Rectal smooth muscle tissue (tissue), 1 donor: ENCODE measurements around the gene CEP128.

Source experiments
- H3K27ac ChIP-seq: one replicate; pipeline ENCODE4 v1.7.0; 2013; ENCODE audit warnings: low read depth, low read length, inconsistent platforms
- H3K27me3 ChIP-seq: one replicate; pipeline ENCODE4 v1.7.0; 2013; ENCODE audit warnings: low read length; ENCODE audit not compliant: control insufficient read depth, insufficient read depth
- H3K36me3 ChIP-seq: one replicate; pipeline ENCODE4 v1.7.0; 2013; ENCODE audit warnings: low read length; ENCODE audit not compliant: control insufficient read depth, insufficient read depth
- H3K4me1 ChIP-seq: one replicate; pipeline ENCODE4 v1.7.0; 2013; ENCODE audit warnings: low read length; ENCODE audit not compliant: control insufficient read depth, insufficient read depth
- H3K4me3 ChIP-seq: one replicate; pipeline ENCODE4 v1.7.0; 2013; ENCODE audit warnings: low read length
- H3K9ac ChIP-seq: one replicate; pipeline ENCODE4 v1.7.0; 2013; ENCODE audit warnings: low read length

CEP128 gene

DNA sequence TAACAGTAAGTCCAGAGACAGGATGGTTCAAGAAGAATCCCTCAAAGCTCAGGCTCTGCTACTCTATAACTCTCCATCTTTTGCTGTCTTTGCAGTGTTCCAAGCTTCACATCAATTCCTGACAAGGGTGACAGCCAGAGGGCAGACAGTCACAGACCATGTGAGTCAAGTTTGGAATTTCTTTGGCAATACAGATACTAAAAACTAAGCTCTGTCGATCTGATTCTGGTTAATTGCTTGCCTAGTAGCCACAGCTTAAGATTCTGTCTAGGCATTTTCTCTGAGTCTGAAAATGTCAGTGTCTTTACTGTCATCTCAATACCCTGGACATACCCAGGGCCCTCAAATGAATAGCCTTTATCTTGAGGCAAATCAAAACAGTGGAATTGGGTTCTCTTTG is 153.7 kb downstream of the CEP128 start:
- H3K27ac ChIP-seq: no peak overlapping the region
- H3K9ac ChIP-seq: no peak overlapping the region
- H3K36me3 ChIP-seq: no peaks in the 10 kb centered on the region
- no peak overlapping the region for H3K4me3 ChIP-seq
- H3K27me3 ChIP-seq: no peaks in the 10 kb centered on the region
- no peaks in the 10 kb centered on the region for H3K4me1 ChIP-seq

DNA sequence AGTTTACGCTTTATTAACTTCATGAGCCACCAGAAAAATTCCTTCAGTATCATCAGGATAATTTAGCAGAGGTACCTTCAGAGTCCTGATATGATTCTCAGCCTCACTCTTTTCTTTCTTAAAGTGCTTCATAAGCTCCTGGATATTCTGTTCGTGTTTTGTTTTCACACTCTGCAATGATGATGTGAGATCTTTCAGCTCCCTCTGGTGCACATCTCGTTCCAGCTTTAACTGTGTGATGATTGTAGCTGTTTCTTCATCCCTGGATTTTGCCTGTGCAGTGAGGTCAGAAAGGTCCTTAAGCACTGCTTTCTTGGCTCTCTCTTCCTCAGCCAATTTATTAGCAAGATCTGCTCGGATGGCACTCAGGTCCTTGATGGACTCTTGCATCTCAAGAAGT is 156.7 kb downstream of the CEP128 start:
- Histone ChIP-seq H3K9ac (no peak overlapping the region), H3K4me1 (no peaks in the 10 kb centered on the region), H3K27ac (no peak overlapping the region), H3K27me3 (no peaks in the 10 kb centered on the region), H3K4me3 (no peak overlapping the region), H3K36me3 (no peaks in the 10 kb centered on the region)

DNA sequence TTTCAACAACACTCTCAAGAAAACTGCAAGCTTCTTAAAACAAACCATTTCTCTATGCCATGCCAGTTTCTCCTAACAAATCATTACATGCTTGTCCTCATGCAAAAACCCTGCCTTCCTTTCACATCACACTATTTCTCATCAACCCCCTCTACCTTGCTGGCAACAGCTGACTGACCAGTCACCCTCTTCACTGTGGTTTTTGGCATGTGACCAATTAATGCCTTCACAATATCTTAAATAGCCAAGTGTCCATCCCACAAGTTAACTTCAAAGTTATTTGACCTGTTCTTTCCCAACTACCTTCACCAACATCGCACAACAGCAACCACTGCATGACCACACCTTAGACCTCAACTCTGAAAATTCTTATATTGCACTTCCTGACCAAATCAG is 159.6 kb downstream of the CEP128 start:
- Histone ChIP-seq H3K4me1 (no peaks in the 10 kb centered on the region), H3K9ac (no peak overlapping the region), H3K36me3 (no peaks in the 10 kb centered on the region), H3K4me3 (no peak overlapping the region), H3K27me3 (no peaks in the 10 kb centered on the region), H3K27ac (no peak overlapping the region)

DNA sequence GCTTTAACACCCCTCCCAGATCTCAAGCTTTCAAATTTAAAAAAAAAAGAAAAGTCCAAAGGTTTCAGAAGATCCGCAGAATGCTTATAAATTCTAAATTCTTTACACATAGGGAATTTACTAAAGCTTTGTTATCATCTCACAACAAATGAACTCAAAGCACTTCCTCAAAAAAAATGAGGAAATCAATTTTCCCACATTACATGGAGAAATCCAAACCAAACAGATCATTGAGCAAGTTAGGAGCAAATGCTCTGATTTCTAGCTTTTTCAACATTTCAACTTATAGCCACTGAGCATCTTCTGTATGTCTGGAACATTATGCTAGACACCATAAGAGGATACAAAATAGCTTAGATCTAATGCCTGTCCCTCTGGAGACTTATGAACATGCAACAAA is 161.0 kb downstream of the CEP128 start:
- Histone ChIP-seq H3K27me3 (no peaks in the 10 kb centered on the region), H3K27ac (no peak overlapping the region)

DNA sequence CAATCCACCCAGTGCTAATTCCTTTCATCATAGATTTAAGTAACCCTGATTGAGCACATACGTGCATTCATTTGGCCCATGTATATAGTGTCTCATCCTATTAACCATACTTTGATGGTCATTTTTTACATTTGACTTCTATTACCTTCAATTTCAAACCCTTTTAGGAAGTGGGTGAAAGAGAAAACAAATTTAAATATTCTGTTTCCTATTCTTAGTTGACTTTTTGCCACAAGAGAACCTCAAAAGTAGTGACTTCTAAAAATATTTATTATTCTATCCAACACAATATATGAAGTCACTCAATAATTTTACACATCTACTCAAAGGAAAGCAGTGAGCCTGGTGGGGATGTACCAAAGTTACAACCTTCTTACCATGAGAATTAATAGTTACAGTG is 164.9 kb downstream of the CEP128 start:
- Histone ChIP-seq H3K9ac (no peak overlapping the region), H3K27me3 (no peaks in the 10 kb centered on the region), H3K4me3 (no peak overlapping the region), H3K27ac (no peak overlapping the region), H3K36me3 (no peaks in the 10 kb centered on the region), H3K4me1 (no peaks in the 10 kb centered on the region)

More for the DNA sequence above, 161.0 kb downstream of the CEP128 start:
- Histone ChIP-seq H3K9ac (no peak overlapping the region), H3K4me1 (no peaks in the 10 kb centered on the region), H3K4me3 (no peak overlapping the region), H3K36me3 (no peaks in the 10 kb centered on the region)

DNA sequence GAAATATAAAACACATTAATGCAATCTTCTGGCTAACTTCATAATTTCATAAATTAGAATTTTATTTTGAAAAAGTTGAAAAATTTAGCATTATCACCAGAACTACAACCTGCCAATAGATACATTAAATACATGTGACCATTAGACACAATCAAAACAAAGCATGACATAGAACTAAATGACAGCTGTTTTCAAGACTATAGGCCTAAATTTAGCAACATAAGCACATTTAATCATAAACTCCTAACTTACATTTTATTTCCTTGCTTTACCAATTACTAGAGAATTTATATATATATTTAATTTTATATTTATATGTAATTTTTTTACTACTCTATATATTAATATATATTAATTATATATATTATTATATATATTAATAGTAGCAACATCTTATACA is 165.4 kb downstream of the CEP128 start:
- Histone ChIP-seq H3K27me3 (no peaks in the 10 kb centered on the region), H3K36me3 (no peaks in the 10 kb centered on the region), H3K4me1 (no peaks in the 10 kb centered on the region), H3K27ac (no peak overlapping the region), H3K4me3 (no peak overlapping the region), H3K9ac (no peak overlapping the region)

DNA sequence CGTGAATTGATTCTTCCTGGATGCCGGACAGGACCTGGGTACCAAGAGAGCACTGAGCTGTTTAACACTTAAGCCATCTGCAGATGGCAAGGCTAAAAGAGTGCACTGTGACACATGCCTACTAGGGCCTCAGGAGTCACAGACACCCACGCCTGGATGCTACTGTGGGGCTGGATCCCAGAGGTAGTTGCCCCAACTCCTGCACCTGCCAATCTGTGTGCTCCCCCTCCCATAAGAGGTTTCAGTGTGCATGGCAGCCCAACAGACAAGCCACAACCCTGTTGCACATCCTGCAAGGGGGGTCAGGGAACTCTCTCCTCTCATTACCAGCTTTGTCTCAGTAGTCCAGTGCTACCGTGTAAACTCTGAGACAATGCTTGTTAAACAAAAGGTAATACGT is 169.0 kb downstream of the CEP128 start:
- no peaks in the 10 kb centered on the region for H3K4me1 ChIP-seq
- H3K27me3 ChIP-seq: no peaks in the 10 kb centered on the region

DNA sequence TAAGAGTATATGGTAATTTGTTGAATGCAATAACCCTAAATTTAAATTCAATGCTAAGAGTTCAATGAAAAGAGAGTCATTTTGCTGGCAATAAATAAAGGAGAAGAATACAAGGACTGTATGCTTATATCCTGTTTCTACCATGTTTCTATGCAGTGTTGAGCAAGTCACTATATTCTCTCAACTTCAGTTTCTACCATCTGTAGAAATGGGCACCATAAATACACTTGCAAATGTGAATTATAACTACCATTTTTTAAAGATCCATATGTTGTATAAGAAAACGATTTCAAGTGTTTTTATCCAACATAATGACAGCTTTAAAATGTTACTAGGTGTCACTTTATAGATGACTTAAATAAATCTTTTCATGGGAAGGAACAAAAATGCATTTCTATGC is 170.3 kb downstream of the CEP128 start:
- Histone ChIP-seq H3K27me3 (no peaks in the 10 kb centered on the region), H3K36me3 (no peaks in the 10 kb centered on the region), H3K4me1 (no peaks in the 10 kb centered on the region), H3K27ac (no peak overlapping the region), H3K4me3 (no peak overlapping the region), H3K9ac (no peak overlapping the region)

More for the DNA sequence above, 169.0 kb downstream of the CEP128 start:
- no peak overlapping the region for H3K9ac ChIP-seq
- no peak overlapping the region for H3K27ac ChIP-seq
- H3K4me3 ChIP-seq: no peak overlapping the region
- no peaks in the 10 kb centered on the region for H3K36me3 ChIP-seq

DNA sequence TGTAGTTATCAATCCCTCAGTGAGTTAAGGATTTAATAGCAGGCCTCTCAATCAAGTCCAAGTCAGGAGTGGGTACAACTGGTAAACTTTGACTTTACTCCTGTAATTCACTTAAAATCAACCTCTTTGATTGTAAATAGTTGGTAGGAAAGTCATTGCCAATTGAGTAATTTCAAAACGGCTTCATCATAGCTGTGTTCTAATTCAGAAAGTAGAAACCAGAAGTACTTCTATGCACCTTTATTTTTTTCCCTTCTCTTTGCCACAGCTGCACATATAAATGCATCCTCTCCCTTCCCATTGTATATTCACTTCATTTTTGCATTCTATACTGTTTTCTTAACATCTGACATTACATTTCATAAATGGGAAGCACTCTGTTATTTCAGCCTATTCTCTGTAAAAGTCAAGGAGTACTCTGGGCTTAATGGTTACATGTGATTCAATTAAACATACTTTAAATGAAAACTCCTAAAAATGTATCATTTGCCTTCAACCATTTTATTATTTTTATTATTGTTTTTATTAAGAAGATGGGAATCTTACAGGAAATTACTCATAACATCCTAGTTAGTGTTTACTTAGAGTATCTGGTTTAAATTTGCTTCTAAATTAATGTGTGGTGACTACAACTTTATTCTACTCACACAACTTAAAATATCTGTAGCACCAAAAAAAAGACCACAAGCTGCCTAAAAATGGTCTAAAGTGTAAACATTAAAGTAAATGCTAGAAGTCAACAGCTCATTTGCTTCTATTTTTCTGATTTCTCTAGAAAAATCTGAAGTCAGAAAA is 171.2 kb downstream of the CEP128 start:
- H3K36me3 ChIP-seq: no peaks in the 10 kb centered on the region
- no peaks in the 10 kb centered on the region for H3K27me3 ChIP-seq
- no peak overlapping the region for H3K4me3 ChIP-seq
- H3K4me1 ChIP-seq: no peaks in the 10 kb centered on the region
- H3K9ac ChIP-seq: no peak overlapping the region
- no peak overlapping the region for H3K27ac ChIP-seq

DNA sequence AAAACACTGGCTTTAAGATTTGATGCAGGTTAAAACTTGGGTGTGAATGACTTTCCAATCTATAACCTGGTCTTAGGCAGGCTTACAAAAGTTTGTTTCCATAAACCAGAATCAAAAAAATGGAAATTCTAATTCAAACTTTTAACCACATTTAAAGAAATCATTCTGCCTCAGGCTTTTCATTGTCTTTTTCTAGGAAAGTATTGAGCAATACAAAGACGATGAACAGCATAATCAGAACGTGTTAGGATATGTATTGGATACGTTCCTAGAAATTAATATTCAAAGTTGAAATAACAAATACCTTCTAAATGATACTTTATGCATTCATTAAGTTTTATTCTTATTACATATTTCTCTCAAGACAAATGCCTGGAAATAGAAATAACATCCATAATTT is 172.9 kb downstream of the CEP128 start:
- H3K36me3 ChIP-seq: no peaks in the 10 kb centered on the region
- H3K27me3 ChIP-seq: no peaks in the 10 kb centered on the region
- H3K4me3 ChIP-seq: no peak overlapping the region
- no peak overlapping the region for H3K9ac ChIP-seq
- no peak overlapping the region for H3K27ac ChIP-seq
- no peaks in the 10 kb centered on the region for H3K4me1 ChIP-seq

DNA sequence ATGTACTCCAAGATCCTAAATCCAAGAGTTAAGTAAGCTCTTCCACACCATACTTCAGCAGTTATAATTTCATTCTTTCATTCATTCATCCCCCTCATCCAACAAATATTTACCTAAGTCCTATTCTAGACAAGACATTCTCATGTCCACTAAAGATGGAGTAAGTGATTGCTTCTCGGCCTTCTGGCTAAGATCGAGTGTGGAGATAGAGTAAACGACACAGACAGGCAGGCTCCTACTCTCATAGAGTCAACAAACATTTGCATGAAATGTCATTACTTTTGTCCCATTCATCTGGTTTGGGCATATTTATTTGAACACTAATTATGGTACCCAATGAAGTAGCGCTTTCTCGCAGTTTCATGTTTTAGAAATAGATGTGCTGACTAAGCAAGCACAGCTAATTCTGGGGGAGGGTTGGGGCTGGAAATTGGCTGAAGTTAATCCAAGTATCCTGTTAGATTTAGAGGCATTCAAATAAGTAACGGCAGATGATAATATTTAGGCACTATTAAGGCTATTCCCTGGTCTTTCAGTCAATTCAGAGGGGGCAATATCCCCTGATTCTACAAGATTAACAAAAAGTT is 176.5 kb downstream of the CEP128 start:
- Histone ChIP-seq H3K27ac (no peak overlapping the region), H3K4me3 (no peak overlapping the region), H3K9ac (no peak overlapping the region), H3K4me1 (no peaks in the 10 kb centered on the region), H3K27me3 (no peaks in the 10 kb centered on the region), H3K36me3 (no peaks in the 10 kb centered on the region)

DNA sequence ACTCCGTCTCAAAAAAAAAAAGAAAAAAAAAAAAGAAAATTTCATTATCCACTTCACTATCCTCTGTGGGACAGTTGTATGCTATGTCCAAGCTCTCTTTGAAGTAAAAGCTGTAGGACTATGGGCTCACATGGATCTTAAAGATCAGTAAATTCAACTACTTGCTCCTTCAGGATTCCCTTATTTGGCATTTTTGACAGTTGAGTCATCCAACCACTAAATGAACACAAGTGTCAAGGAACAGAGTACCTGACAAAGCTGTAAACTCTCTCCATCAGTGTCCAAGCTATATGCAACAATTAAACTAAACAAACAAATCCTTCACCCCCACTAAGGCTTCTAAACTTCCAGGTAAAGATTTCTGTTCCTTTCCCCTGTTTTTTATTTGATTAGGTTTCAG is 177.0 kb downstream of the CEP128 start:
- no peak overlapping the region for H3K9ac ChIP-seq
- no peaks in the 10 kb centered on the region for H3K36me3 ChIP-seq
- H3K27ac ChIP-seq: no peak overlapping the region
- no peak overlapping the region for H3K4me3 ChIP-seq
- H3K4me1 ChIP-seq: no peaks in the 10 kb centered on the region
- H3K27me3 ChIP-seq: no peaks in the 10 kb centered on the region

DNA sequence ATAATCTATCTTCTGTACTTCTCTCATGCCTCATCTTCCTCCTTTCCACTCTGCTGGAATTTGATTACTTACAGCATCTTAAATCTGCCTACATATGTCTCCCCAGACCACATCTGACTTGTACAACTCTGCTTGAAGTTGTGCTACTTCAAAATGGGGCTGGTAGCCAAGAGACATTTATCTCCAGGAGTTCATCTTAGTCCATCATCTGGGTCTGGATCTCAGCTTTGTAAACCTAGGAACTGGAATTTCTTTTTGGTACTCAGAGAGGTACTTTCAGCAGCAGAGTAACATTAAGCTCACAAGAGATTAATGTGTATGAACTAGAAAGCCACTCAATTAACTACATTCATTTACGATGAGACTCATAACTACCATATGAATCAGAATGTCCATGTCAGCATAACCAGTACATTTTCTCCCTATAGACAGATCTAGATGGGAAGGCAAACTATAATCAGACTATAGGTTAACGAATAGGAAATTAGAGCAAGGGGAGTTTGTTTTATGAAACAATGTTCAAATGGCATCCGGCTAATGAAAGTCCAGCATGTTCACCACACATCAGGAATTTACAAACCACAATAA is 178.8 kb downstream of the CEP128 start:
- H3K9ac ChIP-seq: no peak overlapping the region
- no peaks in the 10 kb centered on the region for H3K27me3 ChIP-seq
- H3K36me3 ChIP-seq: no peaks in the 10 kb centered on the region
- no peak overlapping the region for H3K4me3 ChIP-seq
- H3K4me1 ChIP-seq: no peaks in the 10 kb centered on the region
- H3K27ac ChIP-seq: no peak overlapping the region
